ENCODE measurements around the gene POR. TPM values are rescaled to one million over a fixed set of nuclear protein-coding genes. Genes with fewer than 3 reads are reported as not detected.

The POR gene
- total and polyA plus RNA-seq, 2 of the 13 experiments (the other 11 are each of a cell fraction or from before 2014, with no cell fraction given): 145 to 266 TPM

DNA sequence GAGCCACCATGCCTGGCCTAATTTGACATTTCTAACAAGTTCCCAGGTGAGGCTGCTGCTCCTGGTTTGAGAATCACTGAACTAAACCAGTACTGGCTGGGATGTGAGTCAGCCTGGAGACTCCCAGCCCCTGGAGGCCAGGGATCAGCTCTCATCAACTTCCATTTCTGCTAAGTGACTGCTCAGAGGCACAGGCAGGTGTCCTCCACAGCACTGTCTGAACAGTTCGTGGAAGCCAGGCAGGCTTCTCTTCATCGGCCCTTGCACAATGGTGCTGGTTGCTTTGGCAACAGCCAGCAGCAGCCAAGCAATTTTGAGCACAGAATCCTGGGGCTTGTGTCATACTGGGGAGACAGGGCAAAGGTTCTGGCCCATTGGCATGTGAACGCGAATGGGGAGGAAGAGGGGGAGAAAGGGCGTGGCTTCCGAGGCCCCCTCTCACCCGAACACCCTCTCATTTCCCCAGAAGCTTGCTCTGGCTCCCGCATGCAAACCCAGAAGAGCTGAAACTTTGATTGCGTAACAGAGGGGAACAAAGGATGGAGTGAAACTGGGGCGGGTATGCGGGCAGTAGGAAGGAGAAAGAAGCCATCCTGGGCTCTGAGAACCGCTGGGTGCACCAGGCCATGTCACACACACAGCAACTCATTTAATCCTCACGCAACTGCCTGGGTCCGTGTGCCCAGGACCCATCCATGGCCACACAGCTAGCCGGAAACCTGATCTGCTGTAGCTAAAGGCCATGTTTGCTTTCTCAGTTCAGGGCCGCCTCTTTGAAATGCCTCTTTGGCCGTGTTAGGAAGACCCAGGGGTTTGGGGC lies 9.0 kb upstream of the POR start (continued):
- TF ChIP-seq ZFX (CRISPR knock-in tag; IDR thresholded peaks at IDR 0.05; ENCODE audit: low read depth): peak; percentile 72
- TF ChIP-seq ZNF772 (CRISPR knock-in tag; IDR thresholded peaks at IDR 0.05): no peak; the same call in none of the 2 replicates
- peak; percentile 64 for TF ChIP-seq RAD21 (CRISPR knock-in tag; IDR thresholded peaks at IDR 0.05)
- TF ChIP-seq NFIC (IDR thresholded peaks at IDR 0.05; ENCODE audit: low read length): peak; percentile 68; the same call in 1 of the 2 replicates
- TF ChIP-seq ZNF501 (CRISPR knock-in tag; IDR thresholded peaks at IDR 0.05): peak; percentile 37
- peak; percentile 64; the same call in 1 of the 2 replicates for TF ChIP-seq HMG20A (CRISPR knock-in tag; IDR thresholded peaks at IDR 0.05; ENCODE audit: borderline replicate concordance)
- TF ChIP-seq ATF7-NPFF (CRISPR knock-in tag; IDR thresholded peaks at IDR 0.05; ENCODE audit: low read depth): peak; percentile 64; the same call in 1 of the 2 replicates
- TF ChIP-seq, protein P1, sequence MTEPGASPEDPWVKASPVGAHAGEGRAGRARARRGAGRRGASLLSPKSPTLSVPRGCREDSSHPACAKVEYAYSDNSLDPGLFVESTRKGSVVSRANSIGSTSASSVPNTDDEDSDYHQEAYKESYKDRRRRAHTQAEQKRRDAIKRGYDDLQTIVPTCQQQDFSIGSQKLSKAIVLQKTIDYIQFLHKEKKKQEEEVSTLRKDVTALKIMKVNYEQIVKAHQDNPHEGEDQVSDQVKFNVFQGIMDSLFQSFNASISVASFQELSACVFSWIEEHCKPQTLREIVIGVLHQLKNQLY (CRISPR knock-in tag; IDR thresholded peaks at IDR 0.05): peak; percentile 65
- TF ChIP-seq, protein P2, sequence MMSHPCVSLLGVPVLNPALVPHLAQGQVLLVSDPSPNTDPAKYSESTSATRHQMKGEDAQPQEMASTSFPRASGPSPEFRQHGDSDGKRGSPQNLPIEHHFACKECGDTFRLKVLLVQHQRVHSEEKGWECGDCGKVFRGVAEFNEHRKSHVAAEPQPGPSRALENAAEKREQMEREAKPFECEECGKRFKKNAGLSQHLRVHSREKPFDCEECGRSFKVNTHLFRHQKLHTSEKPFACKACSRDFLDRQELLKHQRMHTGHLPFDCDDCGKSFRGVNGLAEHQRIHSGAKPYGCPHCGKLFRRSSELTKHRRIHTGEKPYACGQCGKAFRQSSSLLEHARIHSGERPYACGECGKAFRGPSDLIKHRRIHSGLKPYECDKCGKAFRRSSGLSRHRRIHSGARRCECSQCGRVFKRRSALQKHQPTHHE (CRISPR knock-in tag; IDR thresholded peaks at IDR 0.05; ENCODE audit: borderline replicate concordance): 0 out of 2 replicates have a peak, but pooled peaks have one; percentile 57
- no peak for TF ChIP-seq SMARCE1 (IDR thresholded peaks at IDR 0.05; ENCODE audit: borderline replicate concordance)
- TF ChIP-seq ZNF543 (CRISPR knock-in tag; IDR thresholded peaks at IDR 0.05): peak; percentile 85
- TF ChIP-seq MED13 (CRISPR knock-in tag; IDR thresholded peaks at IDR 0.05): peak; percentile 57; the same call in 1 of the 2 replicates
- no peak for TF ChIP-seq ETV6 (CRISPR knock-in tag; conservative IDR thresholded peaks at IDR 0.05)
- 0 out of 2 replicates have a peak, but pooled peaks have one; percentile 57 for TF ChIP-seq ZNF24 (IDR thresholded peaks at IDR 0.05)
- no peak; the same call in 1 of the 2 replicates for TF ChIP-seq ZBTB21 (CRISPR knock-in tag; IDR thresholded peaks at IDR 0.05)
- peak; percentile 59 for TF ChIP-seq SP5 (CRISPR knock-in tag; IDR thresholded peaks at IDR 0.05; ENCODE audit: borderline replicate concordance, low read depth)
- peak; percentile 73 for TF ChIP-seq GATAD2A (CRISPR knock-in tag; IDR thresholded peaks at IDR 0.05)
- TF ChIP-seq ZC3H13 (CRISPR knock-in tag; IDR thresholded peaks at IDR 0.05): no peak
- TF ChIP-seq HNRNPK (IDR thresholded peaks at IDR 0.05; ENCODE audit: low read depth, low read length, poor library complexity, severe bottlenecking): no peak
- TF ChIP-seq, protein P3, sequence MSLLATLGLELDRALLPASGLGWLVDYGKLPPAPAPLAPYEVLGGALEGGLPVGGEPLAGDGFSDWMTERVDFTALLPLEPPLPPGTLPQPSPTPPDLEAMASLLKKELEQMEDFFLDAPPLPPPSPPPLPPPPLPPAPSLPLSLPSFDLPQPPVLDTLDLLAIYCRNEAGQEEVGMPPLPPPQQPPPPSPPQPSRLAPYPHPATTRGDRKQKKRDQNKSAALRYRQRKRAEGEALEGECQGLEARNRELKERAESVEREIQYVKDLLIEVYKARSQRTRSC (CRISPR knock-in tag; IDR thresholded peaks at IDR 0.05; ENCODE audit: low read depth): no peak
- TF ChIP-seq ZFP36 (IDR thresholded peaks at IDR 0.05; ENCODE audit: borderline replicate concordance, low read depth, low read length, partially characterized antibody): peak; percentile 96
- no peak for TF ChIP-seq GABPA (IDR thresholded peaks at IDR 0.05; ENCODE audit: low read depth, low read length)
- peak; percentile 68 for TF ChIP-seq GABPA (CRISPR knock-in tag; IDR thresholded peaks at IDR 0.05; ENCODE audit: low read depth)
- TF ChIP-seq, protein P4, sequence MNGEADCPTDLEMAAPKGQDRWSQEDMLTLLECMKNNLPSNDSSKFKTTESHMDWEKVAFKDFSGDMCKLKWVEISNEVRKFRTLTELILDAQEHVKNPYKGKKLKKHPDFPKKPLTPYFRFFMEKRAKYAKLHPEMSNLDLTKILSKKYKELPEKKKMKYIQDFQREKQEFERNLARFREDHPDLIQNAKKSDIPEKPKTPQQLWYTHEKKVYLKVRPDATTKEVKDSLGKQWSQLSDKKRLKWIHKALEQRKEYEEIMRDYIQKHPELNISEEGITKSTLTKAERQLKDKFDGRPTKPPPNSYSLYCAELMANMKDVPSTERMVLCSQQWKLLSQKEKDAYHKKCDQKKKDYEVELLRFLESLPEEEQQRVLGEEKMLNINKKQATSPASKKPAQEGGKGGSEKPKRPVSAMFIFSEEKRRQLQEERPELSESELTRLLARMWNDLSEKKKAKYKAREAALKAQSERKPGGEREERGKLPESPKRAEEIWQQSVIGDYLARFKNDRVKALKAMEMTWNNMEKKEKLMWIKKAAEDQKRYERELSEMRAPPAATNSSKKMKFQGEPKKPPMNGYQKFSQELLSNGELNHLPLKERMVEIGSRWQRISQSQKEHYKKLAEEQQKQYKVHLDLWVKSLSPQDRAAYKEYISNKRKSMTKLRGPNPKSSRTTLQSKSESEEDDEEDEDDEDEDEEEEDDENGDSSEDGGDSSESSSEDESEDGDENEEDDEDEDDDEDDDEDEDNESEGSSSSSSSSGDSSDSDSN (CRISPR knock-in tag; IDR thresholded peaks at IDR 0.05): peak; percentile 71
- no peak for TF ChIP-seq ZNF570 (CRISPR knock-in tag; IDR thresholded peaks at IDR 0.05; ENCODE audit: borderline replicate concordance)
